Stomach (tissue), 9 donors: ENCODE measurements around the gene OSM. TPM values are rescaled to one million over a fixed set of nuclear protein-coding genes. Genes with fewer than 3 reads are reported as not detected.

Experiments
- DNase-seq, 2 donors: peaks; one replicate each; pipeline versions ENCODE4 v3.0.0 to v3.0.0-alpha.2; 2013 to 2019
- H3K27ac ChIP-seq, 5 donors: fragments of 200-600 bp in 4 of 5; sonication (generic) in 4 of 5; one replicate each; pipeline ENCODE4 v1.5.1; 2013 to 2019; ENCODE audit warnings: mild to moderate bottlenecking in 1 of 5, moderate library complexity in 1 of 5
- H3K27me3 ChIP-seq, 3 donors: fragments of 200-600 bp; sonication (generic); one replicate each; pipeline ENCODE4 v1.5.1; 2017 to 2019; ENCODE audit warnings: mixed run types in 1 of 3
- H3K36me3 ChIP-seq, 4 donors: fragments of 200-600 bp; sonication (generic); 1 replicate in 3 of 4; 2 replicates in 1 of 4; pipeline ENCODE4 v1.5.1; 2016 to 2019
- H3K4me1 ChIP-seq, 4 donors: fragments of 200-600 bp; sonication (generic); one replicate each; pipeline ENCODE4 v1.5.1; 2016 to 2019
- H3K4me3 ChIP-seq, 4 donors: fragments of 200-600 bp; sonication (generic) in 3 of 4; one replicate each; pipeline ENCODE4 v1.5.1; 2016 to 2019; ENCODE audit warnings: mild to moderate bottlenecking in 1 of 4
- H3K9me3 ChIP-seq, 4 donors: fragments of 200-600 bp; sonication (generic); one replicate each; pipeline ENCODE4 v1.5.1; 2016 to 2019
- EP300 ChIP-seq: sonication (generic); formaldehyde crosslinking; IDR thresholded peaks from one replicate; pipeline ENCODE4 v1.6.1; 2017; ENCODE audit warnings: antibody characterized with exemption
- POLR2A ChIP-seq, 4 donors: fragments of 450-650 bp; IDR thresholded peaks; one replicate each; pipeline ENCODE4 v1.6.1; 2016; ENCODE audit warnings: antibody characterized with exemption in 4 of 4, control low read depth in 2 of 4, mild to moderate bottlenecking in 1 of 4, moderate library complexity in 1 of 4
- POLR2AphosphoS5 ChIP-seq, 3 donors: sonication (generic); formaldehyde crosslinking; IDR thresholded peaks; one replicate each; pipeline ENCODE4 v1.6.1; 2016; ENCODE audit warnings: antibody characterized with exemption in 3 of 3
- WGBS, 5 donors: extraction: QIAGEN DNeasy Blood & Tissue Kit in 3 of 5; methylation state at CpG; one replicate each; pipeline versions ENCODE4 v1.1.5 to v1.1.7; 2013 to 2018; 5-methylcytosine and 5-hydroxymethylcytosine counted together
- intact Hi-C: fragments of 100-400 bp; cut with DNase I; formaldehyde crosslinking; loops from one replicate; pipeline ENCODE4 v1.15.1; 2023; ENCODE audit warnings: low total_unique reads
- polyA plus RNA-seq, 3 donors: library from polyadenylated mRNA; stranded (reverse); fragments of 200-250 nt; gene quantifications; one replicate each; pipeline ENCODE4 v1.2.3, GENCODE V29; 2013
- total RNA-seq, 5 donors: library from RNA; depleted of rRNA; stranded (reverse); fragments of >200 nt; gene quantifications; one replicate each; pipeline versions ENCODE4 v1.1.0 to v1.2.3, GENCODE V29; 2014 to 2016
- TF ChIP-seq, protein P1 (sequence below), 7 experiments: fragments of 450-650 bp in 4 of 7; fragments of 200-600 bp in 3 of 7; sonication (generic) in 3 of 7; IDR thresholded peaks; one replicate each; pipeline ENCODE4 v1.5.1; 2016 to 2019; ENCODE audit warnings: antibody characterized with exemption in 7 of 7, control low read depth in 2 of 7, mild to moderate bottlenecking in 1 of 7
- donor health status: healthy with polysubstance abuse.
- donor health status: Bipolar disorder and iron deficiency.
- donor health status: healthy.

OSM gene
- total and polyA plus RNA-seq, 8 donors, result 0.33 to 22.7 (median 1.2) TPM; not detected in 4

- intact Hi-C loops, result no loop called here
- Histone ChIP-seq H3K36me3 (no peaks in the 10 kb centered on the region), H3K4me1 (peaks cover 0 to 7% (median 0%) of the 10 kb centered on the region in 4 donors), H3K27me3 (peaks cover 0 to 15% (median 0%) of the 10 kb centered on the region in 3 donors), H3K9me3 (no peaks in the 10 kb centered on the region), H3K4me3 (no peak overlapping the region), H3K27ac (no peak overlapping the region)
- 80 to 90% (median 88%) methylated on average over 11 of the region's 11 CpGs for WGBS, 5 donors
- TF ChIP-seq EP300 (no peak), POLR2A (IDR thresholded peaks at IDR 0.05) (no peak), POLR2AphosphoS5 (IDR thresholded peaks at IDR 0.05) (no peak)
- TF ChIP-seq, protein P1, sequence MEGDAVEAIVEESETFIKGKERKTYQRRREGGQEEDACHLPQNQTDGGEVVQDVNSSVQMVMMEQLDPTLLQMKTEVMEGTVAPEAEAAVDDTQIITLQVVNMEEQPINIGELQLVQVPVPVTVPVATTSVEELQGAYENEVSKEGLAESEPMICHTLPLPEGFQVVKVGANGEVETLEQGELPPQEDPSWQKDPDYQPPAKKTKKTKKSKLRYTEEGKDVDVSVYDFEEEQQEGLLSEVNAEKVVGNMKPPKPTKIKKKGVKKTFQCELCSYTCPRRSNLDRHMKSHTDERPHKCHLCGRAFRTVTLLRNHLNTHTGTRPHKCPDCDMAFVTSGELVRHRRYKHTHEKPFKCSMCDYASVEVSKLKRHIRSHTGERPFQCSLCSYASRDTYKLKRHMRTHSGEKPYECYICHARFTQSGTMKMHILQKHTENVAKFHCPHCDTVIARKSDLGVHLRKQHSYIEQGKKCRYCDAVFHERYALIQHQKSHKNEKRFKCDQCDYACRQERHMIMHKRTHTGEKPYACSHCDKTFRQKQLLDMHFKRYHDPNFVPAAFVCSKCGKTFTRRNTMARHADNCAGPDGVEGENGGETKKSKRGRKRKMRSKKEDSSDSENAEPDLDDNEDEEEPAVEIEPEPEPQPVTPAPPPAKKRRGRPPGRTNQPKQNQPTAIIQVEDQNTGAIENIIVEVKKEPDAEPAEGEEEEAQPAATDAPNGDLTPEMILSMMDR (IDR thresholded peaks at IDR 0.05), result no peak
- no peak for DNase-seq
Measured at GRCh38 chr22:30226192-30226832, 40.3 kb downstream of the OSM start.

GRCh38 chr22:30225220-30225927, 41.3 kb downstream of the OSM start:
- DNase-seq, result no peak
- Histone ChIP-seq H3K4me1 (peaks cover 0 to 16% (median 0%) of the 10 kb centered on the region in 4 donors), H3K27me3 (peaks cover 0 to 22% (median 0%) of the 10 kb centered on the region in 3 donors), H3K27ac (no peak overlapping the region), H3K4me3 (no peak overlapping the region), H3K36me3 (no peaks in the 10 kb centered on the region), H3K9me3 (no peaks in the 10 kb centered on the region)
- intact Hi-C loops, result no loop called here
- TF ChIP-seq POLR2A (IDR thresholded peaks at IDR 0.05) (no peak), EP300 (no peak), POLR2AphosphoS5 (IDR thresholded peaks at IDR 0.05) (no peak)
- TF ChIP-seq, protein P1 (IDR thresholded peaks at IDR 0.05), result no peak
- 80 to 85% (median 83%) methylated on average over 7 of the region's 7 CpGs for WGBS, 5 donors

DNA sequence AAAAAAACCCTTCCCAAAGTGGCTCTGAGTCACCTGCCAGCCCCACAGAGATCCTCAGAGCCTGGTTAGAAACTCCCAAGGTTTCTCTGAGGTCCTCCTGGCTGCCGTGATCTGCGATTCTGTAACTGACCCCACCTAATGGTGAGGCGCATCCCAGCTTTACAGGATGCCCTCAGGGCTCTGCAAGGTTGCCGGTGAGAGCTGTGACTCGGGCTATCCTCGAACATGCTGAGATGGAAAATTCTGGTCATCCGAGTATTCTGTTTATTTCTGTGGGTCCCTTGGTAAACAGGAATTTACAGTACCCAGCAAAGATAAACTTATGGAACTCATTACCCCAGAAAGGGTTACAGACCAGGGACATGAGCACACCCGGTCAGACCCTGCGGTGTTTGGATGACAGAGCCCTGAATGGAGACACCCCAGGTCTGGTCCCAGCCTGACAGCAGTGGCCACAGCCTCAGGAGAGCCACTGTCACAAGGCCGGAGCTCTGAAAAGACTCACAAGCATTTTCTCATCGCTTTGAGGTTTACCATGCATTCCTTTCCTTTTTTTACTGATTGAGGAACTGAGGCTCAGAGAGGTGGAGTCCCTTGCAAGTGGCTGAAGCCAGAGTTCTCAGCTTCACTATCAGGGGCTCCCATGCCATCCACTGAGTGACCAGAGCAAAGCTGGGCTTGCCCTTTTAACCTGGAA, 42.3 kb downstream of the OSM start:
- intact Hi-C loops, result no loop called here
- no peak overlapping the region for H3K27ac ChIP-seq

DNA sequence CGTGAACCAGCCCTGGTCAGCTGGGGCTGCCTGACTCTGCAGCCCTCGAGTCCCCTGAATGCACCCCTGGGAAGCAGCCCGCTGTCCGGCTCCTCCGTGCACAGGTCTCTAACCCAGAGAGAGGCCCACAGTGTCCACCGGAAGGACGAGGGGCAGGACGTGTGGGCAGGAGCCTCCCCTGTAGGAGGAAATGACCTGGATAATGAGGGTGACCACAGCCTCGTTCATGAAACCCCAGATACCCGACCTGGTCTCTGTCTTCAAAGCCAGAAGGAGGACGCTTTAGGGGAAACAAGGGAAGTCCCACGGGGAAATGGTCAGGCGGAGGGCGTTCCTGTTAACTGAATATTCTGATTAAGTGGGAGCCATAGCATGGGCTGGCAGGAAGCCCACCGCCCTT, 43.3 kb downstream of the OSM start:
- Histone ChIP-seq H3K27me3 (peaks cover 0 to 23% (median 0%) of the 10 kb centered on the region in 3 donors), H3K36me3 (no peaks in the 10 kb centered on the region), H3K4me3 (no peak overlapping the region), H3K27ac (no peak overlapping the region), H3K9me3 (no peaks in the 10 kb centered on the region), H3K4me1 (peaks cover 0 to 17% (median 0%) of the 10 kb centered on the region in 4 donors)
- no peak for DNase-seq
- no peak for TF ChIP-seq EP300
- TF ChIP-seq POLR2AphosphoS5 (IDR thresholded peaks at IDR 0.05), result no peak
- TF ChIP-seq, protein P1 (IDR thresholded peaks at IDR 0.05), result no peak
- no peak for TF ChIP-seq POLR2A (IDR thresholded peaks at IDR 0.05)
- 66 to 77% (median 74%) methylated on average over 9 to 15 of the region's 15 CpGs for whole genome bisulfite sequencing, 5 donors
- intact Hi-C loops, result no loop called here

More for the DNA sequence above, 42.3 kb downstream of the OSM start:
- 47 to 64% (median 57%) methylated on average over 10 to 11 of the region's 11 CpGs for WGBS, 5 donors
- Histone ChIP-seq H3K36me3 (no peaks in the 10 kb centered on the region), H3K27me3 (peaks cover 0 to 23% (median 0%) of the 10 kb centered on the region in 3 donors), H3K4me3 (no peak overlapping the region), H3K9me3 (no peaks in the 10 kb centered on the region), H3K4me1 (peaks cover 0 to 17% (median 0%) of the 10 kb centered on the region in 4 donors)
- TF ChIP-seq, protein P1 (IDR thresholded peaks at IDR 0.05), result no peak
- TF ChIP-seq POLR2A (IDR thresholded peaks at IDR 0.05), result no peak
- no peak for TF ChIP-seq EP300
- TF ChIP-seq POLR2AphosphoS5 (IDR thresholded peaks at IDR 0.05), result no peak
- no peak for DNase-seq
